GM10266 (cell line): ENCODE measurements around the gene EHD4.

Source experiments
- DNase-seq: peaks from one replicate; pipeline ENCODE4 v3.0.0; 2012; ENCODE audit errors: extremely low spot score
- CTCF ChIP-seq: IDR thresholded peaks from 2 replicates; pipeline ENCODE4 v1.5.1; 2012; ENCODE audit warnings: mild to moderate bottlenecking, low read depth; ENCODE audit not compliant: control insufficient read depth, insufficient read depth; ENCODE audit errors: missing control alignments

EHD4 gene

GRCh38 chr15:41994772-41995475 is 22.6 kb upstream of the EHD4 start:
- no peak for DNase-seq
- no peak for TF ChIP-seq CTCF

GRCh38 chr15:41994171-41994650 is 21.9 kb upstream of the EHD4 start:
- no peak for DNase-seq
- no peak for TF ChIP-seq CTCF

GRCh38 chr15:41993472-41994170 is 21.3 kb upstream of the EHD4 start:
- DNase-seq: no peak
- no peak for TF ChIP-seq CTCF

GRCh38 chr15:41992803-41993190 is 20.4 kb upstream of the EHD4 start:
- DNase-seq: no peak
- TF ChIP-seq CTCF: no peak

GRCh38 chr15:41992151-41992802 is 19.9 kb upstream of the EHD4 start:
- no peak for TF ChIP-seq CTCF

GRCh38 chr15:41990691-41991090 is 18.3 kb upstream of the EHD4 start:
- no peak for TF ChIP-seq CTCF
- DNase-seq: no peak

More at GRCh38 chr15:41992151-41992802, 19.9 kb upstream of the EHD4 start:
- no peak for DNase-seq

- no peak for TF ChIP-seq CTCF
- DNase-seq: no peak
These were observed 17.9 kb upstream of the EHD4 start for GRCh38 chr15:41990243-41990605.
